Endothelial cell (in vitro differentiated cells): ENCODE measurements around the gene STARD5. TPM values are rescaled to one million over a fixed set of nuclear protein-coding genes. Genes with fewer than 3 reads are reported as not detected.
"Not testable (repeated sequence)": the region's sequence is repeated elsewhere in the genome, so short reads cannot be mapped to it uniquely, and the experiment has no call there.

ENCODE experiments used
- DNase-seq: peaks from one replicate; pipeline ENCODE4 v3.0.0; 2021; ENCODE audit warnings: low spot score
- H3K27ac Mint-ChIP-seq: one replicate; pipeline ENCODE4 v1.8.0; 2021; ENCODE audit warnings: mixed read lengths, inconsistent platforms; ENCODE audit not compliant: unreplicated experiment
- H3K27me3 Mint-ChIP-seq: one replicate; pipeline ENCODE4 v1.8.0; 2021; ENCODE audit warnings: mild to moderate bottlenecking, moderate library complexity, mixed read lengths, inconsistent platforms; ENCODE audit not compliant: unreplicated experiment
- H3K36me3 Mint-ChIP-seq: one replicate; pipeline ENCODE4 v1.8.0; 2021; ENCODE audit warnings: mild to moderate bottlenecking, low read depth, mixed read lengths, inconsistent platforms; ENCODE audit not compliant: unreplicated experiment
- H3K4me1 Mint-ChIP-seq: one replicate; pipeline ENCODE4 v1.8.0; 2021; ENCODE audit warnings: mild to moderate bottlenecking, mixed read lengths, inconsistent platforms; ENCODE audit not compliant: unreplicated experiment
- H3K4me3 Mint-ChIP-seq: one replicate; pipeline ENCODE4 v1.8.0; 2021; ENCODE audit warnings: mild to moderate bottlenecking, mixed read lengths, inconsistent platforms; ENCODE audit not compliant: unreplicated experiment
- H3K9me3 Mint-ChIP-seq: one replicate; pipeline ENCODE4 v1.8.0; 2021; ENCODE audit warnings: mixed read lengths, inconsistent platforms; ENCODE audit not compliant: unreplicated experiment
- CTCF ChIP-seq: fragments of 200-600 bp; sonication (generic); IDR thresholded peaks from one replicate; pipeline ENCODE4 v1.5.0; 2021; ENCODE audit warnings: antibody characterized with exemption; ENCODE audit not compliant: unreplicated experiment
- total RNA-seq: library from RNA; stranded (reverse); fragmentation: NEBNext Ultra II Directional; extraction: Animal tissue kit (Norgen Biotek cat#: 25700); gene quantifications from one replicate; pipeline ENCODE4 v1.2.1, GENCODE V29; 2021; ENCODE audit not compliant: unreplicated experiment

STARD5 gene
- total RNA-seq, 1 donor from 2014 or later: 7.3 TPM

GRCh38 chr15:81357180-81357686 is 33.3 kb upstream of the STARD5 start:
- no peak for TF ChIP-seq CTCF
- Mint-ChIP-seq H3K4me1 (no peaks in the 10 kb centered on the region), H3K36me3 (no peaks in the 10 kb centered on the region), H3K9me3 (no peaks in the 10 kb centered on the region), H3K27ac (no peak overlapping the region), H3K4me3 (no peak overlapping the region), H3K27me3 (peaks cover 5% of the 10 kb centered on the region)
- no peak for DNase-seq

- Mint-ChIP-seq H3K36me3 (no peaks in the 10 kb centered on the region), H3K27me3 (peaks cover 5% of the 10 kb centered on the region), H3K27ac (no peak overlapping the region), H3K9me3 (no peaks in the 10 kb centered on the region), H3K4me1 (no peaks in the 10 kb centered on the region), H3K4me3 (no peak overlapping the region)
- no peak for TF ChIP-seq CTCF
- no peak for DNase-seq
These were observed 32.3 kb upstream of the STARD5 start for GRCh38 chr15:81356252-81356651.

- no peaks in the 10 kb centered on the region for H3K4me1 Mint-ChIP-seq
These were observed 27.7 kb upstream of the STARD5 start for GRCh38 chr15:81351651-81352050.

GRCh38 chr15:81349271-81349670 is 25.3 kb upstream of the STARD5 start:
- Mint-ChIP-seq H3K36me3 (no peaks in the 10 kb centered on the region), H3K9me3 (no peaks in the 10 kb centered on the region), H3K4me3 (no peak overlapping the region), H3K27me3 (peaks cover 3% of the 10 kb centered on the region), H3K27ac (no peak overlapping the region), H3K4me1 (no peaks in the 10 kb centered on the region)
- DNase-seq: no peak
- no peak for TF ChIP-seq CTCF

More at GRCh38 chr15:81351651-81352050, 27.7 kb upstream of the STARD5 start:
- Mint-ChIP-seq H3K27ac (no peak overlapping the region), H3K9me3 (no peaks in the 10 kb centered on the region), H3K27me3 (peaks cover 3% of the 10 kb centered on the region), H3K4me3 (no peak overlapping the region), H3K36me3 (no peaks in the 10 kb centered on the region)
- DNase-seq: no peak
- TF ChIP-seq CTCF: no peak

GRCh38 chr15:81348691-81349090 is 24.8 kb upstream of the STARD5 start:
- H3K4me3 Mint-ChIP-seq, H3K36me3 Mint-ChIP-seq, H3K27me3 Mint-ChIP-seq, H3K4me1 Mint-ChIP-seq, H3K27ac Mint-ChIP-seq, H3K9me3 Mint-ChIP-seq, DNase-seq: not testable (repeated sequence)
